T-helper 2 cell treated with Interferon-gamma antibody and Interleukin-4, amounts not matched to agents 5 μg/mL and 100 μg/mL, for 36 hours (primary cell): ENCODE results near the gene C1orf141.
A peak's percentile ranks its signal among the peaks of the same experiment; 100 is the strongest.
"Not testable (repeated sequence)": the region's sequence is repeated elsewhere in the genome, so short reads cannot be mapped to it uniquely, and the experiment has no call there.

ENCODE experiments used
- DNase-seq: peaks from one replicate; pipeline ENCODE4 v3.0.0; 2021; ENCODE audit warnings: low spot score
- H3K27ac Mint-ChIP-seq: one replicate; pipeline ENCODE4 v1.8.0; 2021; ENCODE audit warnings: mild to moderate bottlenecking, mixed read lengths
- H3K27me3 Mint-ChIP-seq: one replicate; pipeline ENCODE4 v1.8.0; 2021; ENCODE audit warnings: low read depth, mixed read lengths
- H3K36me3 Mint-ChIP-seq: one replicate; pipeline ENCODE4 v1.8.0; 2021; ENCODE audit warnings: low read depth, mixed read lengths
- H3K4me1 Mint-ChIP-seq: one replicate; pipeline ENCODE4 v1.8.0; 2021; ENCODE audit warnings: low read depth, mixed read lengths
- H3K4me3 Mint-ChIP-seq: one replicate; pipeline ENCODE4 v1.8.0; 2022; ENCODE audit warnings: mild to moderate bottlenecking, moderate library complexity, mixed read lengths
- H3K9me3 Mint-ChIP-seq: one replicate; pipeline ENCODE4 v1.8.0; 2021; ENCODE audit warnings: mixed read lengths

C1orf141 gene

GRCh38 chr1:67150931-67151330 lies 16.2 kb upstream of the C1orf141 start:
- Mint-ChIP-seq H3K27me3 (peaks cover 22% of the 10 kb centered on the region), H3K27ac (no peak overlapping the region), H3K9me3 (no peaks in the 10 kb centered on the region), H3K36me3 (no peaks in the 10 kb centered on the region), H3K4me3 (no peak overlapping the region), H3K4me1 (peaks cover 19% of the 10 kb centered on the region)
- DNase-seq: no peak

- Mint-ChIP-seq H3K4me3 (no peak overlapping the region), H3K36me3 (no peaks in the 10 kb centered on the region), H3K4me1 (peaks cover 22% of the 10 kb centered on the region), H3K9me3 (no peaks in the 10 kb centered on the region), H3K27me3 (peaks cover 19% of the 10 kb centered on the region), H3K27ac (no peak overlapping the region)
- peak; percentile 46 for DNase-seq
Measured at GRCh38 chr1:67149179-67149770, 14.5 kb upstream of the C1orf141 start.

GRCh38 chr1:67148516-67149178 lies 13.9 kb upstream of the C1orf141 start:
- H3K4me1 Mint-ChIP-seq: peaks cover 26% of the 10 kb centered on the region
- no peak overlapping the region for H3K4me3 Mint-ChIP-seq
- H3K9me3 Mint-ChIP-seq: no peaks in the 10 kb centered on the region
- H3K36me3 Mint-ChIP-seq: no peaks in the 10 kb centered on the region
- no peak overlapping the region for H3K27ac Mint-ChIP-seq
- DNase-seq: no peak
- H3K27me3 Mint-ChIP-seq: peaks cover 16% of the 10 kb centered on the region

GRCh38 chr1:67147973-67148372 lies 13.2 kb upstream of the C1orf141 start:
- H3K27ac Mint-ChIP-seq, H3K36me3 Mint-ChIP-seq, H3K4me3 Mint-ChIP-seq, H3K9me3 Mint-ChIP-seq, DNase-seq: not testable (repeated sequence)
- H3K27me3 Mint-ChIP-seq: peaks cover 11% of the 10 kb centered on the region
- peaks cover 32% of the 10 kb centered on the region for H3K4me1 Mint-ChIP-seq

GRCh38 chr1:67146539-67146938 lies 11.8 kb upstream of the C1orf141 start:
- Mint-ChIP-seq H3K4me1 (peaks cover 35% of the 10 kb centered on the region), H3K36me3 (no peaks in the 10 kb centered on the region), H3K4me3 (no peak overlapping the region), H3K9me3 (no peaks in the 10 kb centered on the region), H3K27me3 (peaks cover 5% of the 10 kb centered on the region), H3K27ac (no peak overlapping the region)
- DNase-seq: no peak

GRCh38 chr1:67146101-67146500 lies 11.3 kb upstream of the C1orf141 start:
- Mint-ChIP-seq H3K27me3 (peaks cover 4% of the 10 kb centered on the region), H3K27ac (no peak overlapping the region), H3K36me3 (no peaks in the 10 kb centered on the region), H3K4me3 (no peak overlapping the region), H3K4me1 (peaks cover 33% of the 10 kb centered on the region), H3K9me3 (no peaks in the 10 kb centered on the region)
- no peak for DNase-seq

- H3K36me3 Mint-ChIP-seq: no peaks in the 10 kb centered on the region
- H3K27ac Mint-ChIP-seq: no peak overlapping the region
- no peak overlapping the region for H3K4me3 Mint-ChIP-seq
- peaks cover 3% of the 10 kb centered on the region for H3K27me3 Mint-ChIP-seq
- DNase-seq: no peak
- H3K9me3 Mint-ChIP-seq: no peaks in the 10 kb centered on the region
- H3K4me1 Mint-ChIP-seq: peaks cover 30% of the 10 kb centered on the region
Measured at GRCh38 chr1:67144696-67145095, 9.9 kb upstream of the C1orf141 start.

- Mint-ChIP-seq H3K9me3 (no peaks in the 10 kb centered on the region), H3K27ac (no peak overlapping the region), H3K4me1 (peaks cover 27% of the 10 kb centered on the region), H3K27me3 (peaks cover 3% of the 10 kb centered on the region), H3K4me3 (no peak overlapping the region), H3K36me3 (no peaks in the 10 kb centered on the region)
- no peak for DNase-seq
Measured at GRCh38 chr1:67143966-67144365, 9.2 kb upstream of the C1orf141 start.

- Mint-ChIP-seq H3K4me1 (peaks cover 24% of the 10 kb centered on the region), H3K27ac (peak overlapping the region; percentile 60), H3K27me3 (peaks cover 8% of the 10 kb centered on the region), H3K4me3 (peak overlapping the region; percentile 50), H3K9me3 (no peaks in the 10 kb centered on the region), H3K36me3 (no peaks in the 10 kb centered on the region)
- no peak for DNase-seq
Measured at GRCh38 chr1:67142931-67143330, 8.2 kb upstream of the C1orf141 start.

- peaks cover 24% of the 10 kb centered on the region for H3K4me1 Mint-ChIP-seq
- H3K27me3 Mint-ChIP-seq, H3K36me3 Mint-ChIP-seq, DNase-seq, H3K9me3 Mint-ChIP-seq, H3K27ac Mint-ChIP-seq, H3K4me3 Mint-ChIP-seq: not testable (repeated sequence)
Measured at GRCh38 chr1:67141832-67142231, 7.1 kb upstream of the C1orf141 start.

GRCh38 chr1:67140460-67140859 lies 5.7 kb upstream of the C1orf141 start:
- H3K36me3 Mint-ChIP-seq: no peaks in the 10 kb centered on the region
- peaks cover 10% of the 10 kb centered on the region for H3K27me3 Mint-ChIP-seq
- H3K27ac Mint-ChIP-seq: no peak overlapping the region
- DNase-seq: no peak
- no peaks in the 10 kb centered on the region for H3K9me3 Mint-ChIP-seq
- peaks cover 21% of the 10 kb centered on the region for H3K4me1 Mint-ChIP-seq
- no peak overlapping the region for H3K4me3 Mint-ChIP-seq

- H3K4me1 Mint-ChIP-seq: peaks cover 22% of the 10 kb centered on the region
- H3K27me3 Mint-ChIP-seq: peaks cover 10% of the 10 kb centered on the region
- no peak overlapping the region for H3K27ac Mint-ChIP-seq
- H3K9me3 Mint-ChIP-seq: no peaks in the 10 kb centered on the region
- no peaks in the 10 kb centered on the region for H3K36me3 Mint-ChIP-seq
- H3K4me3 Mint-ChIP-seq: no peak overlapping the region
- DNase-seq: no peak
Measured at GRCh38 chr1:67138813-67139499, 4.2 kb upstream of the C1orf141 start.

- Mint-ChIP-seq H3K27ac (no peak overlapping the region), H3K4me3 (no peak overlapping the region), H3K27me3 (peaks cover 10% of the 10 kb centered on the region), H3K4me1 (peaks cover 11% of the 10 kb centered on the region), H3K36me3 (no peaks in the 10 kb centered on the region), H3K9me3 (no peaks in the 10 kb centered on the region)
- DNase-seq: no peak
Measured at GRCh38 chr1:67137307-67137753, 2.6 kb upstream of the C1orf141 start.

- Mint-ChIP-seq H3K4me1 (peaks cover 9% of the 10 kb centered on the region), H3K9me3 (no peaks in the 10 kb centered on the region), H3K36me3 (no peaks in the 10 kb centered on the region), H3K27ac (no peak overlapping the region), H3K4me3 (no peak overlapping the region), H3K27me3 (peaks cover 7% of the 10 kb centered on the region)
- no peak for DNase-seq
Measured at GRCh38 chr1:67135354-67135753, 584 bp upstream of the C1orf141 start.
